Measurements from ENCODE around the gene CIB2.
A peak's percentile ranks its signal among the peaks of the same experiment; 100 is the strongest.

The CIB2 gene

DNA sequence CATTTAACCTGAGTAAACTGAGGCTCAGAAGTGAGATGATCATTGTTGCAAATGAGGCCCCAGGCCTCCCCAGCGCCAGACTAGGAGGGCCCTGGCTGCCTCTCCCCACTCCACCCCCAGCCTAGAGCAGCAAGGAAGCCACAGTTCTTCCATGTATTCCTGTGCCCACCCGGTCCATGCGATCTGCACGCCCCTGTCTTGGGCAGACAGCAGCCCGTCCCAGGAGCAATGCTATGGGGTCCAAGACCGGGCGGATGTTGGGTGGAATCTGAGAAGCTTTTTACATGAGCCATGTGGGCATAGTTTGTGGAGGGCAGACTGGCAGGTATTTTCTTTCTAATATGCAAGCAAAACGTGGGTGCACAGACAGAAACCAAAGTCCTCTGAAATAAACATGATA is 23.8 kb downstream of the CIB2 start:
- no peak for DNase-seq (ENCODE audit: low read depth)

DNA sequence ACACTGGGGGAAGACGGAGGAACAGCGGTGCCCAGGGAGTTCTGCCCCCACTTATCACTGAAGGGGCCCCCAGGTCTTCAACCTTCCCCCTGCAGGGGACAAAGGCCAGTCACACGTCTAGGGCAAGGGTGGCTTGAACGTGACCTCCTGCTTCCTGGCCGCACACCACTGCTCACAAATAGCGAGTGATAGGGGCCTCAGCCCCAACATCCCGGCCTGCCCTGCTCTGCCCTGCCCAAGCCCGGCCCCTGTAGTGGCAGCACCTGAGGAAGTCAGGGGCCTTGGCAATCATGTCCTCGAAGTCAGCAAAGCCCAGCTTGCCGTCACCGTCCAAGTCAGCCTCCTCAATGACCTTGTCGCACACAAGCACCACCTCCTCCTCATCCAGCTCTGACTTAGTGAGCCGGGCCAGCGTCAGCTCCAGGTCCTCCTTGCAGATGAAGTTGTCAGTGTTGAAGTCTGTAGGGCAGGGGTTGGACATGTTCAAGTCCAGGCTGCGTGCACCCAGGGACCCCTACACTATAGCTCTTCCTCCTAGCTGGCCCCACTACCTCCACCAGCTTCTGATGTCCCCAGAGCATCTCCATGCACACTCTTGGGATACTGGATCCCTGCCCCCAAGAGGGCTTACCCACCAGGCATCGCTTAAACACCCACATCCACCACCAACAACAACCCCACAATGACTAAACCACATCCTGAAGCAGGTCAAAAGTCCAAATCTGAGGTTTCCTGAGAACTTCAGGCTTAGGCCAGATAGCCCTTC is 25.6 kb downstream of the CIB2 start:
- DNase-seq (ENCODE audit: low read depth) = no peak

DNA sequence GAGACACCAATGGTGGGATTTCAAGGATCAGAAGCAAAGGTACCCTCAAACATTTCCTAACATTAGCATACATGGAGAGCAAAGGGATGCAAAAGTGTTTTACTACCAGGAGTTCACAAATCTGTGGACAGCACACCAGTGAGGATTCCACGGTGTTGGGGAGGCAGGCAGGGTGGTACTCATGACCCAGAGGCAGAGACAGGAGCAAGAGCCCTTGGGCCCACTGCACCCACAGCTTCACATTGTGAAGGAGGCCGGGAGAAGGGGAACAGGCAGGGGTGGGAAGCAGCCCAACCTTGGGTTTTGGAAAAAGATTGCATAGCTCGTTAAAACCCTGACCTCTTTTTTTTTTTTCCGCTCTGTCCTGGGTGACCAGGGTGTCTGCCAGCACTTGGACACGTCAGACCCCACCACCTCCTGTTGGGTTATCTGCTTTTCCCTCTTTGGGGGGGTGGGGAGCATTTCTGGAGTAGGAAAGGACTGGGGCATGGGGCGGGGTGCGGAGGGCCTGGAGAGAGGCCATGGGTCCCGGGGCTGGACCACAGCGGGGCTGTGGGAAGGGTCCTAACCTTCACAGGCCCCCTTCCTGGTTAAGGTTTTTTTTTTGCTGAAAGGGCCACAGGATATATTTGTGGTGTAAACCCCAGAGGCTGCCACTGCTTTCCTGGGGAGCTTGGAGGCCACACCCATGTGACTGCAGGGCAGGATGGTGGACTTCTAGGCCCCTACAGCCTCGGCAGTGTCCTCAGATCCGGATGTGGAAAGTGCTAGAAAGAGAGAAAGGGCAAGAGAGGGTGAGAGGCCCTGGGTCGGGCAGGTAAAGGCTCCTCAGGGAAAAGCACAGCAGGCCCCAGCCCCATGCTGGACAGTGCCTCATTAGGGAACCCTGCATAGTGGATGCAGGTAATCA is 26.4 kb downstream of the CIB2 start:
- DNase-seq (ENCODE audit: low read depth) = no peak

DNA sequence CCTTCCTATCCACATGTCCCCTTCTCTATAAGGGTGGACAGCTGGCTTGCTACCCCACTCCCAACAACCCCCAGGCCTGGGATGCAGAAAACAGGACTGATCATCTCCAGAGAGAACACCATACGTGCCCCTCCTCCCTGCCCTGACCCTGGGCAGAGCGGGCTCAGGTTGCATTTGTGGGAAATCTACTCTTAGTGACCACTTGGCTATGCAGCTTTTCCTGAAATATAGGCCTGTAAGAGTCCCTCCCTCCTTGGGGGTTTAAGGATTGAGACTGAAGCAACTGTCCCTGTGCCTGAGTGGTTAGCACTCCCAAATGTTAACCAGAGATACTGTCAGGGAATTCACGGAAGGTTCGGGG is 27.1 kb downstream of the CIB2 start:
- no peak for DNase-seq (ENCODE audit: low read depth)

DNA sequence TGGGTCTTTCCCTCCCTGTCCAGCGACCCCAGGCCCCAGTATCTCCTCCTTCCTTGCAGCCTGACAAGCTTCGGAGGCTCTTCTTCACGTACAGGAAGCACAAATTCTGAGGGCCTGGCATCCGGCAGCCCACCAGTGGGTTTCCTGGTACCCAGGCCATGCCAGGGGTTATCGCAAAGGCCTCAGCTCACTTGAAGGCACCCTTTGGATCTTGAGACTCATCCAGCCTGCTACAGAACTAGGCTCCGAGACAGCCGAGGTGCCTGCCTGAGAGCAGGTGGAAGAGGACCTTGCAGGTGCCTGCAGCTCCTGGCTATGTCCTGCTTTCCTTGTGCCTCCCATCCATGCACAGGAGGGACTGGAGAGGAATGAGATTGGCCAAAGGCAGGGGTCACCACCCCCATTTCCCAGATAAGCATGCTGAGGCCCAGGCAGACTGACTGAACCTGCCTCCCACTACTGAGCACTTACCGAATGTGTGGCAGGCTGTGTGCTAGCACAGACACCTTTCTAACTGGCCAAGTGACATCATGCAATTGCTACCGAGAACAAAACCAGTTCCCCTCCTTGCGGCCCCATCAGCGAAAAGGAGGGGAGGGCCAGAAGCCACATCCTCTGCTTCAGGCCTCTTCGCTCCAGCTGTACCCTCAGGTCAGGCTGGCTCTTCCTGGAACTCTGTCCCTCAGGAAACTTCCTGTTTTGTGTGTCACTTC is 27.7 kb downstream of the CIB2 start:
- DNase-seq (ENCODE audit: low read depth) = peak; percentile 34

DNA sequence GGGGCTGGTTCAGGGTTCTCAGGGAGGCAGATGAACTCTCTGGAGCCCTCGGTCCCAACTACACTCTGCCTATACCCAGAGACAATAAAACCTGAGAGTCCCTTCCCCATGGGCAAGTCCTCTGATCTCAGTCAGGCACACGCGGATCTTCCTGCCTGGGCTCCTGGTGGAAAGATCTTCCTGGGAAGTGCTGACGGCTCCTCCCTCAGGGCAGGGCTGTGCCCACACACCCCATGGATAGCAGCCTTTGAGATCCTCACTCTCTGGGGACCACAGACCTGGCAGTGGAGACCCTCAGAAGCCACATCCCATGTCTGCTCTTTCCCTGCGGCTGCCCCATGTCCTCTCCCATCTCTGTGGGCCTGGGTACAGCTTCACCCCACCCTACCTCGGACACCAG is 28.5 kb downstream of the CIB2 start:
- DNase-seq (ENCODE audit: low read depth) = no peak

DNA sequence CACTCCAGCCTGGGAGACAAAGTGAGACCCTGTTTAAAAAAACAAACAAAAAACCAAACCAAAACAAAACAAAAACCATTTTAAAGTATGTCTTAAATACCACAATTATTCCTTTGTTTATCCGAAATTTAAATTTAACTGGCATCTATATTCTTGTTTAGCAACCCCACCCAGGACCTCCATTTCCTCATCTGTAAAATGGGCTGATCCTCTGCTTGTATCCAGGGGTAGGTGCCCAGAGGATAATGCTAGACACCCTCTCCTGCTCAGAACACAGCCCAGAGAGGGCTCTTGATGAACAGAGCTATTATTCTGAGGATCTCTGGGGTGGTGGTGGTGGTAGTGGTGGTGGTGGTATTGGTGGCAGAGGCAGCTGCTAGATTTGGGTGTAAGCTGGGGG is 29.0 kb downstream of the CIB2 start:
- DNase-seq (ENCODE audit: low read depth) = no peak

DNA sequence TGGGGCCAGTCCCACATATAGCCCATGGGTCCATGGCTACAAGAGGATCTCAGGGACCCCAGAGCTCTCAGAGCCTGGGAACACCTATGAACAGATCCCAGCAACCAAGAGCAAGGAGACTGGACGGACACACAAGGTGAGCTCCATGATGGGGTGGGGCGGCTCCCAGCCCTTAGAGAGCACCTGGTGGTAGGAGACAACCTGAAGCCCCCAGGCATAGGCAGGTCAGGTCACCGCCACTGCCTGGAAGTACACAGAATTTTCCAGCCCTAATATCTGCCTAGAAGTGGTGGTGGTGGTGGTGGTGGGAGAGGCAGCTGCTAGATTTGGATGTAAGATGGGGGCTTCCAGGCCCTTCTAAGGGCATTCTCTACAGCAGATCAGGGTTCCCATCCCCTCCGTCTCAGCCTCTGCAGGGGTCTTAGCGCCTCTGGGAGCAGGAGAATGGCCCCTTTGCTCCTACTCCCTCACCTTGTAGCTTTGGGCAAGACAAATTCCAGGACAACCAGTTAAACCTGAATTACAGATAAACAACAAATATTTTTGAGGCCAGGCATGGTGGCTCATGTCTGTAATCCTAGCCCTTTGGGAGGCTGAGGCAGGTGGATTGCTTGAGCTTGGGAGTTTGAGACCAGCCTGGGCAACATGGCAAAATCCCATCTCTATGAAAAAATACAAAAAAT is 29.7 kb downstream of the CIB2 start:
- DNase-seq (ENCODE audit: low read depth) = no peak

DNA sequence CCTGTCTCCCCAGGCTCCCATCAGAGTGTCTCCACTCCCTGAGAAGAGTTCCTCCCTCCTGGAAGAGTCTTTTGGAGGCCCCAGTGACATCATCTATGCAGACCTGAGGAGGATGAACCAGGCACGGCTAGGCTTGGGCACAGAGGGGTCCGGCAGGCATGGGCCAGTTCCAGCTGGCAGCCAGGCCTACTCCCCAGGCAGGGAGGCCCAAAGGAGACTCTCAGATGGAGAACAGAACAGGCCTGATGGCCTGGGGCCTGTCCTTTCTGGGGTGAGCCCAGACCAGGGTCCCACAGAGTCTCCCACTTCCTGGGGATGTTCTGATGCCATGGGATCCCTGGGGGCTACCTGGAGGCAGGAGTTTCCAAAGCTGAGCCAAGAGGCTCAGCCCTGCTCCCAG is 30.4 kb downstream of the CIB2 start:
- DNase-seq (ENCODE audit: low read depth) = no peak

DNA sequence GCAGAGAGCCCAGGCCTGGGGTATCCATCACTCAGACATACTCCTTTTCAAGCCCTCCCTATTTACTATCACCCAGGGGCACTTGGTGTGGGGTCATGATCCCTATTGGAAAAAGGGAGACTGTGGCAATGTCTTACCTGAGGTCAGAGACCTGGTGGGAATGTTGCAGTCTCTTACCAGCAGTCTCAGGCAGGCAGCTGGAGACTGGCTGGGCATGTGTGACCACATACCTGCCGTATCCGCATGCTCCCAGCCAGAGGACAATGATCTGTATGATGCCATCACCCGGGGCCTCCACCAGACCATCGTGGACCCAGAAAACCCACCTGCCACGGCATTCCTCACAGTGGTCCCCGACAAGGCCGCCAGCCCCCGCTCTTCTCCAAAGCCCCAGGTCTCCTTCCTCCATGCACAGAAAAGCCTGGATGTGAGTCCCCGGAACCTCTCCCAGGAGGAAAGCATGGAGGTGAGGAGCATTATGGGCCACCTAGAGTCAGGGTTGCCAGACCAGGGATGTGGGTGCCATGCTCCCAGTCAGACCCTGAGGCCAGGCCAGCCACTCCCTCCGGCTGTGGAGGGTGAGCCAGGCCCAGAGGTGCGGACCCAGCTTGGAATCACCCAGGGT is 33.0 kb downstream of the CIB2 start:
- DNase-seq (ENCODE audit: low read depth) = no peak

DNA sequence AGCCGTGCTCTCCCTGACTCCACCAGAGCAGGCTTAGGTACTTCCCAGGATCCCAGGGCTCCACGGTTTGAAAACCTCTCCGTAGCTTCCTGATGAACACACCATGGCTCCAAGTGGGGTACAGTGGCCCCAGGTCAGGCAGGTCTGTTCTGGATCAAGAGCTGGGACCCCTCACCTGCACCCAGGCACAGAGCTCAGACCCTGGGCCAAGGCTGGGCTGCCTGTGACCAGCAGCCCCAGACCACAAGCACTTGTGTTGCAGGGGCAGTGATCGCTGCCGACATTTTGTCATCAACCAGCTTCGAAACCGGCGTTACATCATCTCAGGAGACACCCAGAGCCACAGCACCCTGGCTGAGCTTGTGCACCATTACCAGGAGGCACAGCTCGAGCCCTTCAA is 33.6 kb downstream of the CIB2 start:
- DNase-seq (ENCODE audit: low read depth) = no peak

DNA sequence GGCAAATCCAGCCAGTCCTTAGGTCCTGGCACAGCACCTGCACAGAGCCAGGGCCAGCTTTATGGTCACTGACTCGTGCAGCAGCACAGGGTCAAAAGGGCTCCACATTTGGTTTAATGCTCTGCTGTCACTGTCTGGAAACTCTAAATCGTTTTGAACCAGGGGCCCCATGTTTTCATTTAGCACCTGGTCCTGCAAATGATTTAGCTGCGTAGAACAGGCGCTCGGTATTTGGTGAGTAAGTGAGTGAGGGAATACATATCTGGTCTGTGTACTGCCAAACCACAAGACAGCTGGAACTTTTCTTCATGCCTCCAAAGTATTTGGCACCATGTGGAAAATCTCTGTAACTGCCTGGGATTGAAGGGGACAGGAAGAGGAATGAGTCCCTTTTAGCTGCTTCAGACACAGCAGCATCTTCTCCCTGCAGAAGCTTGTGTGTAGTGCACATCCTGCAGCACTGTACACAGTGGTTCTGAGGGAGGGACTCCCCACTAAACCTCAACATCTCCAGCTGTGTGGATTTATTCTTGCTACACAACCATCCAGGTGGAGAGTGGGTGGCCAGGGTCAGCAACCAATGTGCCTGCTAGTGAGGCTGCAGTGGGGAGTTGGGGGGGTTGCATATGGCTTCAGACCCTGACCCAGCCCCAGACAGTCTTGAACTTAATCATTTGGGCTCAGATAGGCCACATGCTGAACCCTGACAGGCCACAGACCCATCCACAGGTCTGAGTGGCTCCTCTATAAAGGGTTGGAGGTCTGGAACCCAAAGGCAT is 37.8 kb downstream of the CIB2 start:
- DNase-seq (ENCODE audit: low read depth) = no peak

DNA sequence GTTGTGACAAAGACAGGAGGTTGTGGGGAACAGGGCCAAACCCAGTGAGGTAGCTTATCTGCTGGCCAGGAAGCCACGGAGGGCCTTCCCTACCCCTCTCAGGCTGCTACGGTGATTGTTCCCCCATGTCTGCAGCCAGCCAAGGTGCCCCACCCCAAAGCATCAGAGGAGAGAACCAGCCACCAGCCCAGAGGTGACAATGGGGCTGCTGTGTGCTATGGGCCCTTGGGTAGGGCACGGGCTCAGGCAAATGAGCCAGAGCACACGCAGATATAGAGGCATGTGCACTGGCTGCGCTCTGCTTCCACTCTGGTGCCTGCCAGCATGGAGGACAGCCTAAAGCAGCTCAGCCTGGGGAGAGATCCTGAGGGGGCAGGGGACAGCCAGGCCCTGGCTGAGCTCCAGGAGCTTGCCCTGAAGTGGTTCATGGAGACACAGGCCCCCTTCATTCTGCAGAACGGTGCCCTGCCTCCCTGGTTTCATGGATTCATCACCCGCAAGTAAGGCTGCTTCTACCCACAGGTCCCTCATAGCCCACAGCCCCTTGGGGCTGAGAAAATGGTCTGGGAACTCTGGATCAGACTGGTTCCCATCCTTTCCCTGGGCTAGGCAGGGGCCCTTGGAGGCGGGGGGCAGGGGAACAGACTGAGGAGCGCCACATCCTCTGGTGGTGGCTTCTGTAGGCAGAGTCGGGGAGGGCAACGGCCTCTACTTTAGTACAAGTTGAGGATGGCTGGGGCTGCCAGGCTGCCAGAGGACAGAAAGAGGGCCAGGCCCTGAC is 38.8 kb downstream of the CIB2 start, which contains the start of gene SH2D7:
SH2D7 (plus strand) TSS at position 301 of the 781 bp plus-strand sequence; CDS start at position 325, 24 bp downstream.
- no peak for DNase-seq (ENCODE audit: low read depth)

DNA sequence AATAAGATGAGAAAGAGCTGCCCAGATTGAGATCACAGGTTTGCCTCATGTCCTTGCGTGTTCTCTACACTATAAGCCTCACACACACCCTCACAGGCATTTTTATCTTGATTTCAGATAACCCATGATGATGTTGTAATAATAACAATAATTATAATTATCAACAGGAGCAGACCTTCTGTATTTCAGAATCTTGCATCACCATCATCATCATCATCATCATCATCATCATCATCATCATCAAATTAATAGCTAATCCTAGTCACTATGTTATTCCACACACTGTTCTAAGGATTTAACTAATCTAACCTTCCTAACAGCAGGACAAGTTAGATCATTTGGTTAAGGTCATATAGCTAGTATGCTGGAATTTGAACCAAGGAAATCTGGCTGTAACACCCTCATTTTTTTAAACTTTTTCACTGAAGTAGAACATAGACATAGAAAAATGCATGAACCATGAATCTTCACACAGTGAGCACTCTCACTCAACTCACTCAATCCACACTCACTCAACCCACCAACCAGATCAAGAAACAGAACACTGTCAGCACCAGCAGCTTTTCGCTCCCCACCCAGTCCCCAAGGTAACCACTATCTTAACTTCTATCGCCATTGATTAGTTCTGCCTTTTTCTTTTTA is 40.7 kb downstream of the CIB2 start:
- DNase-seq (ENCODE audit: low read depth) = no peak

DNA sequence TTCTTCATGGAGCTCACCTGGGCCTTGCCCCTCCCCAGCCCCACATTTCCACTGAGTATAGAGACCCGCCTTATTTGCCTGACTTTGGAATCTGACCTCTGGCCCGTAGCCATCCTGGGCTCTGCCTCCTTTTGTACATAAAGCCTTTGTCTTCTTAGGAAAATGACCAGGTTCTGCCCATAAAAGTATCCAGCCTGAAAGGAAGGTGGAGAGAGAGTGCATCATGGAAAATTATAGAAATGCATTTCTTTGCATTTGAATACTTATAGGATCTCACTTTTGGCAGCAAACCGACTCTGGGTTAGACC is 42.5 kb downstream of the CIB2 start:
- DNase-seq (ENCODE audit: low read depth) = no peak

DNA sequence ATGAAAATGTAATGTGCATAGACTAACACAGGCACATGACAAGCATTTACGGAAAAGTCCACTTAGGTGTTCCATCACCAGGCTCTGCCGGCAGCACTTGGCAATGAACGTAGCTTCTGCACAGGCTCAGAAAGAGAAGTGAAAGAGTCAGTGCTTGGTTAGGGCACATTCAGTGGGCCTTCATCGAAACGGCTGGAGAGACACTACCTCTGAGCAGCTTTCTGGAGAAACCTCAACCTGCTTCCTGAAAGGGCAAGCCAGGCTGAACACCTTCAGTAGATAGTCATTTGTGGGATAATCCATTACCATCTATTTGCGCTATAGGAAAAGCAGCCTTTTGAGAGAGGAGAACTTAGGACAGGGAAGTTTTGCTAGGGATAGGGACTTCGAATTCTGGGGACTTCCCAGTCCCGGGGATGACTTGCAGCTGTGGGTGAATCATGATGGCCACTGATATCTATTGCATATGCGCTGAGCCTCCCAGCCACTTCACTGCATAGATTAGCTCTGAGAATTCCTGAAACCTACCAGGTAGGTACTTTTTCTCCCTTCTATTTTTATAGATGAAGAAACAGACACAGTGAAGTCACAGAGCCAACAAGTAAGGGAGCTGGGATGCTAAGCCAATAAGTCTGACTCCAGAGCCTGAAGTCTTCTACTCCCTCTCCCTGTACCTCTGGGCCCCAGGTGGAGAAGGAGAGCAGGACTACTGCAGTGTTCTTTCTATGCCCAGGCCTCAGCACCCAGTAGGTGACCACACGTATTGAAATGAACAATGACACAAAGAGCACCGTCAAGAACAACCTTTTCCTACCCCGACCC is 43.1 kb downstream of the CIB2 start:
- no peak for DNase-seq (ENCODE audit: low read depth)

DNA sequence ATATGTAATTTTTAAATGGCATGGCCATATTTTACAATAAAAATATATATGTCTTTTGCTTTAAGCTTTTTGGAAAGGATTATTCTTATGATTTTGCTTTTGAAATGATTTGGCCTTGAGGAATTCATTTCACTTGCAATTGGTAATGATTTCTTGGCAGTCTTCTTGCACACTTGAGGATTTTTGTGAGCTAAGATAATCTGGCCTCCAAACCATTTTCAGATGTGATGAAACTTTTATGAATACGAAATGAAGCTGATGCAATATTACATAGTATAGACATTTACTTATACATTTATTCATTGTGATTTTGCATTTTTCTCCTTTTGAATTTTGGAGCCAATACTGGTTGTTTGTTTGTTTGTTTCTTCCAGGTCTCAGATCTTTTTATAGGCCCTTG is 45.3 kb downstream of the CIB2 start:
- DNase-seq (ENCODE audit: low read depth) = no peak

DNA sequence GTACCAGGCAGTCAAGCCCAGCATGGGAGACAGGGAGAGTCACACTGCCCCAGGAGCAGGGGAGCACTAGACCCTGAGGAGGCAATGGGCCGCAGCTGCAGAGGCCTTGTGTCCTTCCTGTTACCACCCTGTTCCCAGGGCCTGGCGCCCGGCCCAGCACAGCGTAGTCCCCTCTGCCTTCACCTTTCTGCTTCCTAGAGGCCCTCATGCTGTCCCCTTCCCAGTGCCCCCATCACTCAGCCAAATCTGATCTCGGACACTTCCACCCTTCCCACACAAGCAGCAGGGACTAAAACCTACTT is 46.8 kb downstream of the CIB2 start:
- no peak for DNase-seq (ENCODE audit: low read depth)
